Inferior parietal cortex (tissue), 1 donor: Measurements from ENCODE around the gene RNGTT.
"Not testable (repeated sequence)": the region's sequence is repeated elsewhere in the genome, so short reads cannot be mapped to it uniquely, and the experiment has no call there.

Source experiments
- DNase-seq: peaks from one replicate; pipeline ENCODE4 v3.0.0-alpha.2; 2016; ENCODE audit errors: extremely low spot score

The RNGTT gene

DNA sequence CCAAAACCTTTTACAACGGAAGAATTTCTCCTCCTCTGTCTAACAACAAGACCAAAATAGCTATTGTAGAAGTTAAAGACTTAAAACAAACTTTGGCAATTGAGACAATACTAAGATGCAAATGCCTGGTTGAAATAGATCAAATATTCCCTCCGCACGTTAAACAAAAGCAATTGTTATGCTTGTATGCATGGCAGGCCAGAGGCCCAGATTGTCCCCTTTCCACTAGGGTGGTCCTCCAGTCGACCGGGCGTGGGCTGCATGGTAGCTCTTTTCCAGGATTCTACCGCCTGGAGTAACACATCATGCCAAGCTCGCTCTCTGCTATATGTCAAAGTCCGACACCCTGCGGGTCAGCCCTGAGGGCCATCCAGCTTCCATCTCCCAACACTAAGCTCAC, 234.7 kb downstream of the RNGTT start:
- no peak for DNase-seq

DNA sequence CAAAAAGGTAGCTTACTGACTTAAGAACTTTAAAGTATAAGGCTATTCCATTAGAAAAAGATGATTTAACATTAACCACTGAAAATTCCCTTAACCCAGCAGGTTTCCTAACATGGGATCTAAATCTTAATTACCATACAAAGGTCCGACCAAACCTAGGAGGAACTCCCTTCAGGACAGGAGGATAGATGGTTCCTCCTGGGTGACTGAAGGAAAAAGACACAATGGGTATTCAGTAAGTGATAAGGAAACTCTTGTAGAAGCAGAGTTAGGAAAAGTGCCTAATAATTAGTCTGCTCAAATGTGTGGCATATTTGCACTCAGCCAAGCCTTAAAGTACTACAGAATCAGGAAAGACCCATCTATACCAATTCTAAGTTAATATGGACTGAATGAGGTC, 237.0 kb downstream of the RNGTT start:
- not testable (repeated sequence) for DNase-seq

DNA sequence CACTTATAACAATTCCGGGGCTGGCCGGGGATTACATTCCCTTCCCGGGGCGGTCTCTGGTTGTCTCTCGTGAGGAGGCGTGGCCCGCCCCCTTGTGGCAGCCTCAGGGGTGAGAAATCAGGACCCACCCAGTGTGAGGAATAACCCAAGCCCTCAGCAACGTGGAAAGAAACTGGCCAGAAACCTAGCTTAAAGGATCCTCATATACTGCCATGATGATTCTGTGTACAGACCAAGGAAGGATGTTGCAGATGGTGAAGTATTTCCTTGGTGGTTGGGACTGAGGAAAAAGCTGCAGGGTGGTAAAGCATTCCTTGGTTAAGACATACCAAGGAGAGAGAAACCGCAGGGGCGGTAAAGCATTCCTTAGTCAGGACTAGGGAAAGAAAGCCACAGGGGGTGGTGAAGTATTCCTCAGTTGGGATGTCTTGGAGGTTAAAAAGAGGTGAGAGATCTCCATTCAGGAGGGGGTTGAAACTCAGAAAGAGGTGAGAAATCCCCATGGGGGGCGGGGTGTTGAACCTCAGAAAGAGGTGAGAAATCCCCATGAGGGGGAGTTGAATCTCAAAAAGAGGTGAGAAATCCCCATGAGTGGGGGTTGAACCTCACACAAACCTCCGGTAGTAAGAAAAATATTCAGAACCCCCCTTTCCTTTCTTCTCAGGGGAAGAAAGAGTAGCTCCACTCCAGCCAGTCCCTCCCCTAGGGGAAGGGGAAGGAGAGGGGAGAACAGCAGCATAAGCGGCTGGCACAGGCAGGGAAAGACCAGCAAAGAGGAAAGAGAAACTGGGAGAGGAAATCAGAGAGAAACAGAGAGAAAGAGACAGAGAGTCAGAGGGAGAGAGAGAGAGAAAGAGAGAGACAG, 238.1 kb downstream of the RNGTT start:
- no peak for DNase-seq

DNA sequence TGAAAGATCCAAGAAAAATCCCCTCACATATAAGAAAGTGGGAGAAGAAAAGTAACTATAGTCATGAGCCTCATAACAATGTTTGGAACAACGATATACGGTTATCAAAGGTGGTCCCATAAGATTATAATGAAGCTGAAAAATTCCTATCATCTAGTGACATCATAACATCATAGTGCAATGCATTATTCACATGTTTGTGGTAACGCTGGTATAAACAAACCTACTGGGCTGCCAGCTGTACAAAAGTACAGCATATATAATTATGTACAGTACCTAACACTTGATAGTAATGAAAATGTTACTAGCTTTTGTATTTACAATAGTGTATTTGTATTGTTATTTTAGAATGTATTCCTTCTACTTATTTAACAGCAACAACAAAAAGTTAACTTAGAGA, 240.7 kb downstream of the RNGTT start:
- DNase-seq: no peak

DNA sequence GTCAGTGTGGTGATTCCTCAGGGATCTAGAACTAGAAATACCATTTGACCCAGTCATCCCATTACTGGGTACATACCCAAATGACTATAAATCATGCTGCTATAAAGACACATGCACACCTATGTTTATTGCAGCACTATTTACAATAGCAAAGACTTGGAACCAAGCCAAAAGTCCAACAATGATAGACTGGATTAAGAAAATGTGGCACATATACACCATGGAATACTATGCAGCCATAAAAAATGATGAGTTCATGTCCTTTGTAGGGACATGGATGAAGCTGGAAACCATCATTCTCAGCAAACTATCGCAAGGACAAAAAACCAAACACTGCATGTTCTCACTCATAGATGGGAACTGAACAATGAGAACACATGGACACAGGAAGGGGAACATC, 247.0 kb downstream of the RNGTT start:
- not testable (repeated sequence) for DNase-seq

DNA sequence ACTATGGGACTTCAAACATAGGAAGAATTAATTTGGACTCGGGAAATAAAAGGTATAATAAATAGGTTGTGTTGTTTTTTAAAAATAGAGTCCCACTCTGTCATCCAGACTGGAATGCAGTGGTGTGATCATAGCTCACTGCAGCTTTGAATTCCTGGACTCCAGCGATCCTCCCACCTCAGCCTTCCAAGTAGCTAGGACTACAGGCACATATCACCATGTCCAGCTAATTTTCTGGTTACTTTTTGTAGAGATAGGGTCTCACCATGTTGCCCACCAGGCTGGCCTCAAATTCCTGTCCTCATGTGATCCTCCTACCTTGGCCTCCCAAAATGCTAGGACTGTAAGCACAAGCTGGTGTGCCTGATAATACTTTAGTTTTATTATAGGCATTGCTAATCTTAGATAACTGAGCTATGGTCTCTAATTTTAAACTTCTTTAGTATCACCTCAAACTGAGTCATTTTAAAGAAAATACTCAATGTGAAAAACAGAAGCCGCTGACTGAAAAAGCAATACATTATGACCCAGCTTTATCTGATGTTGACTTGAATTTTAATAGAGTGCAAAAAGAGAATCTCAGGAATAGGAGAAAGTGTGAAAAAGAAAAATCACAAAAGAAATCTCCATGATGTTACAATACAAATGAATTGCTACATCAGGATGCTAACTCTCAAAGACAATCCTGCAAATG, 251.0 kb downstream of the RNGTT start:
- DNase-seq: no peak

DNA sequence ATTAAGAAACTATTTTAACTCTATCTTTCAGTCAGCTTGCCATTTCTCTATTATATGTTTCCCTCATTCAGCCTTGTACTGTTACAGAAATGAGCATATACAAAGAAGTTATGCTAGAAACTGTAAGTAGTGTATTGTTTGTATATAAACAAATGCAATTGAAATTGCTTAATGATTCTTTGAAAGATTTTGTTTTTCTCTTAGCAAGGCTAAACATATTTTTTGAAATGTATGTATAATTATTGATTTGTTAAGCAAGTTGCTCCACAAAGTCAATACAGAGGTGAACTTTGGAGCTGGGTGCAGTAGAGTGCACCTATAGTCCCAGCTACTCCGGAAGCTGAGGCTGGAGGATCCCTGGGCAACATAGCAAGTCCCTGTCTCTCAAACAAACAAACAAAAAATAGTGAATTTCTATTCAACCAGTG, 253.6 kb downstream of the RNGTT start:
- DNase-seq: no peak

DNA sequence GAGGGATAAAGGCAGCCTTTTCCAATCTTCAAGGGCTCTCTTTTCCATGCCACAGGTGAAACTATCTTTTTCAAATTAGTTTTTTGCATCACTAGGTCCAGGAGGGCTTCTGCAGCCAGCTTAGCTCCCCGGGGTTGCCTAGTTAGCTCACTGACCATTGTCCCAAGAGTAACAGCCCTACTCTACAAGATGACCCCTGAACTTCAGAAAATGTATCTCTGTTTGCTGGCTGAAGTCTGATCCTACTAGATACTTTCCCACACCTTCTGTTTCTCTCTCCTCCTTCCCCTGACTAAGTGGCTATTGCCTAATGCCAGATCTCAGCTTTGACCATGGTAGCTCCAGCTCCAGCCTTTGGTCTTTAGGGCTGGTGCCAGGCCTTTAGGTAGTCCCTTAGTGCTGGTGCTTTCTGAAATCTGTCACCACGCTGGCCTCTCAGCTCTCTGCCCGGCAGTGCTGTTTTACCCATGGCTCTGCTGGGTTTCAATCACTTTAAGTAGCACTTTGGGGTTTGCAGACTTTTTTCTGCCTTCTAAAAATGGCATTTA, 255.1 kb downstream of the RNGTT start:
- DNase-seq: no peak

DNA sequence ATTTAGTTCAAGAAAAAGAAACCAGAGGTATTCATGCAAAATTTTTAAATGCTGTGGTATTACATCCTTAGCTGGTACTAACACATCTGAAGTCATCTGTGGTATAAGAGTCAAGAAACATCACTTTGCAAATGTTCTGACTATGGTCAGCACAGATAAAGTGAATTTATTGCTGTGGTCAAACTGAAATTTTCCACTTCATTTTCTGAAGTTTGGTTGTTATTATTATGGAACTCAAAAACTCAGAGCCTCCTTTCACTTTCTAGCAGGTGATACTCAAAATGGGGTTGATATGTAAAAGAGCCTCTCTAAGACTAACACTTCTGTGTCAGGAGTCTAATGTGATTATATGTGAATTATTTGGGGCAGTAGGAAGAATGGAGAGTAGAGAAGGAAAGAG, 257.8 kb downstream of the RNGTT start:
- DNase-seq: no peak

DNA sequence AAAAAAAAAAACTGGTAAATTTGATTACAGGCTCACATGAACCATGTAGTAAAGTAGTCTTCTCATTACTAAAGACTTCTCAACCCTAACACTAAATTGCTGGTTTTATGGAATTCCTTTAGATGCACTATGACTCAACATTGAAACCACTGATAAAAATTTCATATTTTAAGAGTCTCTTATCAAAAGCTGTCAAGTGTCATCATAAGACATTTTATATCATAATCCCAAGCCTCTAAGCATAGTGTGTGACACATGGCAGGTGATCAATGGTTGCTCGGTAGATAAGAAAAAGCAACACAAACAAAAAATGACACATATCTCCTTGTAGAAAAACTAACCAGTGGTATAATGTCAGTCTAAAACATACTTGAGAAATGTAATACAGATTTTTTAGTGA, 258.4 kb downstream of the RNGTT start:
- no peak for DNase-seq

DNA sequence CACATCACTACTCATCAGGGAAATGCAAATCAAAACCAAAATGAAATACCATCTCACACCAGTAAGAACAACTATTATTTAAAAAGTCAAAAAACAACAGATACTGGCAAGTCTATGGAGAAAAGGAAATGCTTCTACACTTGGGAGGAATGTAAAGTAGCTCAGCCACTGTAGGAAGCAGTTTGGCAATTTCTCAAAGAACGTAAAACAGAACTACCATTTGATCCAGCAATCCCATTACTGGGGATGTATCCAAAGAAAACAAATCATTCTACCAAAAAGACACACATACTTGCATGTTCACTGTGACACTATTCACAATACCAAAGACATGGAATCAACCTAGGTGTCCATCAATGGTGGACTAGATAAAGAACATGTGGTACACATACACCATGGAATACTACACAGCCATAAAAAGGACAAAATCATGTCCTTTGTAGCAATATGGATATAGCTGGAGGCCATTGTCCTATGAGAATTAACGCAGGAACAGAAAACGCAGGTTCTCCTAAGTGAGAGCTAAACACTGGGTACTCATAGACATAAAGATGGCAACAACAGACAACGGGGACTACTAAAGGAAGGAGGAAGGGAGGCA, 260.4 kb downstream of the RNGTT start:
- no peak for DNase-seq

DNA sequence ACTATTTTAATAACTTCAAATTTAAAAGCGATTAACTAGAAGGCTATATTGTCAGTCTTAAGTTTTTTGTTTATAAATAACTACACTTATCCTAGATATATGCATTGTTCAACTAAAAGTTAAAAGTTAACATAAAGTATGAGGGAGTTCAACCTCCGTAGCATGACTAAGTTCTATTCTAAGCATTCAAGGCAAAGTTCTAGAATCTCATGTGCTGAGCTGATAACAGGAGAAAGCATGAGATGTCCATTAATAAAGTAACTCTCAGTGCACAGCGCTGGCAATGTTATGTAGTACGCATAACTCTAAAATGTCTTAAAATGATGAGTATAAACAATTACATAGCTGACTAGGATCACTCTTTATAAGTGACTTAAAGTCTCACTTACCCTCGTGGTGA, 264.8 kb downstream of the RNGTT start:
- no peak for DNase-seq

DNA sequence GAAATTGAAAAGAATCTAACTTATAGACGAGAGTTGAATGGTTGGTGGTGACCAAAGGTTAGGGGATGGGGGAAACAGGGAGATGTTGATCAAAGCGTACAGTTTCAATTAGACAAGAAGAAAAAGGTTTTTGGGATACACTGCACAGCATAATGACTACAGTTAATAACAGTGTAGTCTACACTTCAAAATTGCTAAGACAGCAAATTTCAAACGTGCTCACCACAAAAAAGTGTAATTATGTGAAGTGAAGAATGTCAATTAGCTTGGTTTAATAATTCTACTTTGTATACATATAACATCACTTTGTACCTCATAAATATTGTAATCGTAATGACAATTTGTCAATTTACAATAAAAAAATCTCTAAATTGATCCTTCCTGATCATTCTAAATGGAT, 267.5 kb downstream of the RNGTT start:
- DNase-seq: no peak

DNA sequence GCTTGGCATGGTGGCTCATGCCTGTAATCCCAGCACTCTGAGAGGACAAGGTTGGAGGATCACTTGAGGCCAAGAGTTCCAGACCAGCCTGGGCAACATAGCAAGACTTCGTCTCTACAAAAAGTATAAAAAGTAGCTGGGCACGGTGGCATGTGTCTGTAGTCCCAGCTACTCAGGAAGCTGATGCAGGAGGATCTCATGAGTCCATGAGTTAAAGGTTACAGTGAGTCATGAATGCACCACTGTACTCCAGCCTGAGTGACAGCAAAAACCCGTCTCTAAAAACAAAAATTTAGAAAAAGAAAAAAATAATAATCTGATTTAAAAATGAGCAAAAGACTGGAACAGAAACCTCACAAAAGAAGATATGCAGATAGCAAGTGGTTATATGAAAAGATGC, 279.7 kb downstream of the RNGTT start:
- no peak for DNase-seq

DNA sequence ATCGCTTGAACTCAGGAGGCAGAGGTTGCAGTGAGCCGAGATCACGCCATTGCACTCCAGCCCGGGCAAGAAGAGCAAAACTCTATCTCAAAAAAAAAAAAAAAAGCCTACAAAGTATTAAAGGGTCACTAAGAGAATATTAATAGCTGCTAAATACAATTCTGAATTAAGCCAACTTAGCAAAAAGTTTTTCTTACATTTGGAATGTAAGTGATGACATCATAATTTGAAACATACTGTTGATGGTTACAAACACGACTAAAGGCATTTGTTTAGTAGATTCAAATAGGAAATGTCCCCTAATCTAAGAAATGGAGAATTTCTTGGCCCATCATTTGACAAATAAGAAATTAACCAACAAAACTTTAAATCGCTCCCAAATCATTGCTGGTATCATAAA, 282.8 kb downstream of the RNGTT start:
- no peak for DNase-seq

DNA sequence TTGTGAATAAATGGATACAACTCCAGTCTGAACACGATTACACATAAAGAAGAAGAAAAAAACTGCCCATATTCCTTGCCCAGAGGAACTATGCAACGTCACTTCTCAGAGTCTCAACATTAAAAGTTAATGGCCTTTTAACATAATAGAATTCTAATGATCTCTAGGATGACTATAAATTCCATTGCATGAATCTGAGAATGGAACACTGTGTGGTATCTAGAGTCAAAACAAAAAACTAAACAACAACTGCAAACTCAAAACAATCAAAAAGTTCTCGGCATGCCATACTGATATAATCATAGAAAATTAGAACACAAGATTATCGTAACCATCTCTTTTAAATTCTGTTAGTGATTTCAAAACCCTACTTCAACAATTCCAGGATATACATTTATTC, 283.6 kb downstream of the RNGTT start:
- no peak for DNase-seq

DNA sequence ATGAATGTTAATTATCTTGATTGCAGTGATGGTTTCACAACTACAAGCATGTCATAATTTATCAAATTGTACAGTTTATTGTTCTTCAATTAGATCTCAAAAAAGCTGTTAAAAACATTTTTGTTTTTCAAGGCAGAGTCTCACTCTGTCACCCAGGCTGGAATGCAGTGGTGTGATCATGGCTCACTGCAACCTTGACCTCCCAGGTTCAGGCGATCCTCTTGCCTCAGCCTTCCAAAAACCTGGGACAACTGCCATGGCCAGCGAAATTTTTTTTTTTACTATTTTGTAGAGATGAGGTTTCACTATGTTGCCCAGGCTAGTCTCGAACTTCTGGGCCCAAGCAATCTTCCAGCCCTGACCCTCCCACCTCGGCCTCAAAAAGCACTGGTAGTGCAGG, 286.1 kb downstream of the RNGTT start:
- no peak for DNase-seq

DNA sequence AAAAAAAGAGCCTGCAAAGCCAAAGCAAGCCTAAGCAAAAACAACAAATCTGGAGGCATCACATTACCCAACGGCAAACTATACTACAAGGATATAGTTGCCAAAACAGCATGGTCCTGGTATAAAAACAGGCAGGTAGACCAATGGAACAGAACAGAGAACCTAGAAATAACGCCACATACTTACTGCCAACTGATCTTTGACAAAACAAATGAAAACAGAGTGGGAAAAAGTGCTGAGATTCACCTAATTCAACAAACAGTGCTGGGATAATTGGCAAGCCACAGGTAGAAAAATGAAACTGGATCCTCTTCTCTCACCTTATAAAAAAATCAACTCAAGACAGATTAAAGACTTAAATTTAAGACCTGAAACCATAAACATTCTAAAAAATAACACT, 291.8 kb downstream of the RNGTT start:
- DNase-seq: no peak

DNA sequence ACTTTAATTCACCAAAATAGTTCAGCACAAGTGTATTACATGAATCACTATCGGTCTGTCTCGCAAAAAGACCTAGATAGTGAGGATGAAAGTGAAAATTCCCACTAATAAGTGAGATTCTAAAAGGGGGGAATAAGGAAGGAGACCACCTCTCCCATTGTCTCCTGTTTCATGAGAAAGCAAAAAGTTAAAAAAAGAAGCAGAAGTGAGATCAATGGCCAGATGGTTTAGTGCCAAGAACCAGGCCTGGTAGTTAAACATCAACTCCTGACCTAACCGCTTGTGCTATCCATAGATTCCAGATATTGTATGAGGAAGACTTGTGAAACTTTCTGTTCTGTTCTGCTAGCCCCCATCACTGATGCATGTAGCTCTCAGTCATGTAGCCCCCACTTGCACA, 293.0 kb downstream of the RNGTT start:
- DNase-seq: no peak

DNA sequence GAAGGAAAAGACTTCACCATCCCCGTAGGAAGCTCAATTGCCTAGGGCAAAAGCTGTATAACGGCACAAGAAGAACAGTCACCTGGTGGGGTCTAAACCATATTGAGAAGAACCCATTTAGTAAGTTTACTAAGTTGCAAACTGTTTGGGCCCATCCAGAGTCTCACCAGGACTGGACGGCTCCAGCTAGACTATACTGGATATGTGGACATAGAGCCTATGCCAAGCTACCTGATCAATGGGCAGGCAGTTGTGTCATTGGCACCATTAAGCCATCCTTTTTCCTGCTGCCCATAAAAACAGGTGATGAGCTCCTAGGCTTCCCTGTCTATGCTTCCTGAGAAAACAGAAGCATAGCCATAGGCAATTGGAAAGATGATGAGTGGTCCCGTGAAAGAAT, 293.9 kb downstream of the RNGTT start:
- no peak for DNase-seq

DNA sequence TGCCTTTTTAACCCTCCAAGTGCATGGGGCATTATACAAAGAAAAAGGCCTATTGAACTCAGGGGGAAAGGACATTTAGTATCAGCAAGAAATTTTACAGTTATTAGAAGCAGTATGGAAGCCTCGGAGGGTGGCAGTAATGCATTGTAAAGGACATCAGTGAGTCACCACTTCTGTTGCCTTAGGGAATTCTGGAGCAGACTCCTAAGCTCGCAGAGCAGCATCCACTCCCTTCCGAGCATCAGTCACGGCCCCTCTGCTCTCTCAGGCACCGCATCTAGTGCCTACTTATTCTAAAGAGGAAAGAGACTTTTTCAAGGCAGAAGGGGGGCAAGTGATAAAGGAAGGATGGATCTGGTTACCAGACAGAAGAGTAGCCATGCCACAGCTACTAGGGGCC, 296.5 kb downstream of the RNGTT start:
- DNase-seq: no peak

DNA sequence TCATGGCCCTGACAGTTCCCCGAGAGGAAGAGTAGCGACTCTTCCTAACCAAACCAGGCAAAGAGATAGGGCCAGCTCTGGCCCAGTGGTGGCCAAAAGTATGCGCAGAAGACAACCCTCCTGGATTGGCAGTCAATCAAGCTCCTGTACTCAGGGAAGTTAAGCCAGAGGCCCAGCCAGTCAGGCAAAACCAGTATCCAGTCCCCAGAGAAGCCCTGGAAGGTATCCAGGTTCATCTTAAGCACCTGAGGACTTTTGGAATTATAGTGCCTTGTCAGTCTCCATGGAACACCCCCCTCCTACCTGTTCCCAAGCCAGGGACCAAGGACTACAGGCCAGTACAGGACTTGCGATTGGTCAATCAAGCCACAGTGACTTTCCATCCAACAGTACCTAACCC, 298.3 kb downstream of the RNGTT start:
- no peak for DNase-seq

DNA sequence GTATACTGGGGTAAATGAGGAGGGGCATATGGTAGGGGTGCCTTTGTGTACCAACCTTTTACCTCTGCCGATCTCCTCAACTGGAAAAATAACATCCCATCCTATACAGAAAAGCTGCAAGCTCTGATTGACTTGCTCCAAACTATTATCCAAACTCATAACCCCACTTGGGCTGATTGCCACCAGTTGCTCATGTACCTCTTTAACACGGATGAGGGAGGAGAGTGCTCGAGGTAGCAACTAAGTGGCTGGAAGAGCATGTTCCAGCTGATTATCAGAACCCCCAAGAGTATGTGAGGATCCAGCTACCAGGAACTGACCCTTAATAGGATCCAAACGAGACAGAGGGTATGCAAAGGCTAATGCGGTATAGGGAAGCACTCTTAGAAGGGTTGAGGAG, 299.6 kb downstream of the RNGTT start:
- no peak for DNase-seq
